Measurements from ENCODE around the gene PRODH.

- TF ChIP-seq, protein P1, sequence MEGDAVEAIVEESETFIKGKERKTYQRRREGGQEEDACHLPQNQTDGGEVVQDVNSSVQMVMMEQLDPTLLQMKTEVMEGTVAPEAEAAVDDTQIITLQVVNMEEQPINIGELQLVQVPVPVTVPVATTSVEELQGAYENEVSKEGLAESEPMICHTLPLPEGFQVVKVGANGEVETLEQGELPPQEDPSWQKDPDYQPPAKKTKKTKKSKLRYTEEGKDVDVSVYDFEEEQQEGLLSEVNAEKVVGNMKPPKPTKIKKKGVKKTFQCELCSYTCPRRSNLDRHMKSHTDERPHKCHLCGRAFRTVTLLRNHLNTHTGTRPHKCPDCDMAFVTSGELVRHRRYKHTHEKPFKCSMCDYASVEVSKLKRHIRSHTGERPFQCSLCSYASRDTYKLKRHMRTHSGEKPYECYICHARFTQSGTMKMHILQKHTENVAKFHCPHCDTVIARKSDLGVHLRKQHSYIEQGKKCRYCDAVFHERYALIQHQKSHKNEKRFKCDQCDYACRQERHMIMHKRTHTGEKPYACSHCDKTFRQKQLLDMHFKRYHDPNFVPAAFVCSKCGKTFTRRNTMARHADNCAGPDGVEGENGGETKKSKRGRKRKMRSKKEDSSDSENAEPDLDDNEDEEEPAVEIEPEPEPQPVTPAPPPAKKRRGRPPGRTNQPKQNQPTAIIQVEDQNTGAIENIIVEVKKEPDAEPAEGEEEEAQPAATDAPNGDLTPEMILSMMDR (IDR thresholded peaks at IDR 0.05) = no peak
- no peak for TF ChIP-seq EP300 (IDR thresholded peaks at IDR 0.05; ENCODE audit: low read depth)
These were observed 30.3 kb downstream of the PRODH start, which contains the start of gene DGCR6 for GRCh38 chr22:18905540-18906409.

Data from transverse colon (tissue), 3 donors.